Testis (tissue), 2 donors: ENCODE measurements around the gene ADAMTSL1.

ENCODE experiments used
- POLR2A ChIP-seq: fragments of 450-650 bp; IDR thresholded peaks from one replicate; pipeline ENCODE4 v1.6.1; 2017; ENCODE audit warnings: antibody characterized with exemption, mild to moderate bottlenecking, moderate library complexity
- TF ChIP-seq, protein P1 (sequence below), 3 experiments: fragments of 450-650 bp in 2 of 3; fragments of 200-600 bp in 1 of 3; sonication (generic) in 1 of 3; IDR thresholded peaks; one replicate each; pipeline ENCODE4 v1.5.1; 2016 to 2019; ENCODE audit warnings: antibody characterized with exemption in 3 of 3, mild to moderate bottlenecking in 2 of 3, moderate library complexity in 1 of 3

DNA sequence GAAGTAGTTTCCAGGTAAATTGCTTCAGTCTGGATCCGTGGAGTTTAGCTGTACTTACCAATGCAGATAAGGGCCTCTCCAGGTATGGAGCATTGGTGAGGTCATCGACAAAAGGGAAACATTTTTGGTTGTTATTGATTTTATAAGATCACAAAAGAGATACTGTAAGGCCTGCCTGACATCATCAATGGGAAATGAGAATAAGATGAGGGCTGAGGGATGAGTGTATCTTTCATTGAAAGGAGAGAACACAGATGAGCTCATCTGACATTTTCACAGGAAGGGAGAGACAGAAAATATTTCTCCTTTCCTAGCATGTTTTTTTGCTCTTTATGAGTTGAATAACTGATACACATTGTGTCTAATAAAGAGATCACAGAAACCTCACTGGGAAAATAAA is 325.5 kb downstream of the ADAMTSL1 start:
- TF ChIP-seq, protein P1, sequence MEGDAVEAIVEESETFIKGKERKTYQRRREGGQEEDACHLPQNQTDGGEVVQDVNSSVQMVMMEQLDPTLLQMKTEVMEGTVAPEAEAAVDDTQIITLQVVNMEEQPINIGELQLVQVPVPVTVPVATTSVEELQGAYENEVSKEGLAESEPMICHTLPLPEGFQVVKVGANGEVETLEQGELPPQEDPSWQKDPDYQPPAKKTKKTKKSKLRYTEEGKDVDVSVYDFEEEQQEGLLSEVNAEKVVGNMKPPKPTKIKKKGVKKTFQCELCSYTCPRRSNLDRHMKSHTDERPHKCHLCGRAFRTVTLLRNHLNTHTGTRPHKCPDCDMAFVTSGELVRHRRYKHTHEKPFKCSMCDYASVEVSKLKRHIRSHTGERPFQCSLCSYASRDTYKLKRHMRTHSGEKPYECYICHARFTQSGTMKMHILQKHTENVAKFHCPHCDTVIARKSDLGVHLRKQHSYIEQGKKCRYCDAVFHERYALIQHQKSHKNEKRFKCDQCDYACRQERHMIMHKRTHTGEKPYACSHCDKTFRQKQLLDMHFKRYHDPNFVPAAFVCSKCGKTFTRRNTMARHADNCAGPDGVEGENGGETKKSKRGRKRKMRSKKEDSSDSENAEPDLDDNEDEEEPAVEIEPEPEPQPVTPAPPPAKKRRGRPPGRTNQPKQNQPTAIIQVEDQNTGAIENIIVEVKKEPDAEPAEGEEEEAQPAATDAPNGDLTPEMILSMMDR (IDR thresholded peaks at IDR 0.05) = no peak
- no peak for TF ChIP-seq POLR2A
